Transverse colon (tissue), 4 donors: ENCODE measurements around the gene RPS6KA2.

ENCODE experiments used
- EP300 ChIP-seq: sonication (generic); formaldehyde crosslinking; IDR thresholded peaks from one replicate; pipeline ENCODE4 v1.6.1; 2017; ENCODE audit warnings: antibody characterized with exemption, low read depth
- POLR2A ChIP-seq: fragments of 450-650 bp; IDR thresholded peaks from one replicate; pipeline ENCODE4 v1.6.1; 2016; ENCODE audit warnings: antibody characterized with exemption, mild to moderate bottlenecking, moderate library complexity
- POLR2AphosphoS5 ChIP-seq, 3 donors: sonication (generic); formaldehyde crosslinking; IDR thresholded peaks; one replicate each; pipeline ENCODE4 v1.6.1; 2016; ENCODE audit warnings: antibody characterized with exemption in 3 of 3
- TF ChIP-seq, protein P1 (sequence below), 5 experiments: fragments of 200-600 bp in 3 of 5; fragments of 450-650 bp in 2 of 5; sonication (generic) in 3 of 5; IDR thresholded peaks; 1 replicate in 2 of 5; 2 replicates in 3 of 5; pipeline ENCODE4 v1.5.1; 2016 to 2017; ENCODE audit warnings: antibody characterized with exemption in 5 of 5, inconsistent platforms in 3 of 5, mild to moderate bottlenecking in 2 of 5, moderate library complexity in 1 of 5

DNA sequence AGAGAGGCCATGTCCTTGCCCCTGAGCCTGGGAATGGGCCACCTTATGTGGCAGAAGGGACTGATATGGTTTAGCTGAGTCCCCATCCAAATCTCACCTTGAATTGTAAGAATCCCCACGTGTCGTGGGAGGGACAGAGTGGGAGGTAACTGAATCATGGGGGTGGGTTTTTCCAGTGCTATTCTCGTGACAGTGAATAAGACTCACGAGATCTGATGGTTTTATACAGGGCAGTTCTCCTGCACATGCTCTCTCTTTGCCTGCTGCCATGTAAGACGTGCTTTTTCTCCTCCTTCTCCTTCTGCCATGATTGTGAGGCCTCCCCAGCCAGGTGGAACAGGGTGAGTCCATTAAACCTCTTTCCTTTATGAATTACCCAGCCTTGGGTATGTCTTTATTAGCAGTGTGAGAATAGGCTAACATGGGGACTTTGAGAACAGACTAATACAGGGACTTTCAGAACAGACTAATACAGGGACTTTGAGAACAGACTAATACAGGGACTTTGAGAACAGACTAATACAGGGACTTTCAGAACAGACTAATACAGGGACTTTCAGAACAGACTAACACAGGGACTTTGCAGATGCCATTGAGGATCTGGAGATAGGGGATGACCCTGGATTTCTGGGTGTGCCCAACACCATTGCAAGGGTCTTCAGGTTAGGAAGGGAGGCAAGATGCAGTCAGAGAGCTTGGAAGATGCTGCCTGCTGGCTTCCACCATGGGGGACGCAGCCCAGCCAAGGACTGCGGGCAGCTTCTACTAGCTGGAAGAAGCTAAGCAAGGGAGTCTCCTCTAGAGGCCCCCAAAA is 127.5 kb downstream of the RPS6KA2 start:
- TF ChIP-seq, protein P1, sequence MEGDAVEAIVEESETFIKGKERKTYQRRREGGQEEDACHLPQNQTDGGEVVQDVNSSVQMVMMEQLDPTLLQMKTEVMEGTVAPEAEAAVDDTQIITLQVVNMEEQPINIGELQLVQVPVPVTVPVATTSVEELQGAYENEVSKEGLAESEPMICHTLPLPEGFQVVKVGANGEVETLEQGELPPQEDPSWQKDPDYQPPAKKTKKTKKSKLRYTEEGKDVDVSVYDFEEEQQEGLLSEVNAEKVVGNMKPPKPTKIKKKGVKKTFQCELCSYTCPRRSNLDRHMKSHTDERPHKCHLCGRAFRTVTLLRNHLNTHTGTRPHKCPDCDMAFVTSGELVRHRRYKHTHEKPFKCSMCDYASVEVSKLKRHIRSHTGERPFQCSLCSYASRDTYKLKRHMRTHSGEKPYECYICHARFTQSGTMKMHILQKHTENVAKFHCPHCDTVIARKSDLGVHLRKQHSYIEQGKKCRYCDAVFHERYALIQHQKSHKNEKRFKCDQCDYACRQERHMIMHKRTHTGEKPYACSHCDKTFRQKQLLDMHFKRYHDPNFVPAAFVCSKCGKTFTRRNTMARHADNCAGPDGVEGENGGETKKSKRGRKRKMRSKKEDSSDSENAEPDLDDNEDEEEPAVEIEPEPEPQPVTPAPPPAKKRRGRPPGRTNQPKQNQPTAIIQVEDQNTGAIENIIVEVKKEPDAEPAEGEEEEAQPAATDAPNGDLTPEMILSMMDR (IDR thresholded peaks at IDR 0.05): no peak
- TF ChIP-seq POLR2A (no peak), POLR2AphosphoS5 (IDR thresholded peaks at IDR 0.05) (no peak), EP300 (no peak)
